ENCODE results near the gene DNHD1. TPM values are rescaled to one million over a fixed set of nuclear protein-coding genes. Genes with fewer than 3 reads are reported as not detected.

The DNHD1 gene
- total RNA-seq, 1 donor from 2014 or later = 5.0 TPM

GRCh38 chr11:6488342-6488741 lies 8.7 kb upstream of the DNHD1 start:
- peaks cover 5% of the 10 kb centered on the region for H3K79me2 ChIP-seq (ENCODE audit: low read depth)
- H3K9ac ChIP-seq = no peak overlapping the region
- H2AFZ ChIP-seq (replicated peaks) = no peak overlapping the region
- Mint-ChIP-seq H3K36me3 (peaks cover 5% of the 10 kb centered on the region), H3K9me3 (no peaks in the 10 kb centered on the region), H3K4me3 (no peak overlapping the region), H3K27me3 (ENCODE audit: insufficient read depth, low read depth) (no peaks in the 10 kb centered on the region), H3K4me1 (peaks cover 2% of the 10 kb centered on the region), H3K27ac (no peak overlapping the region)
- H3K9me3 ChIP-seq (ENCODE audit: low read depth) = no peaks in the 10 kb centered on the region
- no peaks in the 10 kb centered on the region for H3K4me1 ChIP-seq
- no peaks in the 10 kb centered on the region for H3F3A ChIP-seq (ENCODE audit: low read depth)
- H3K4me2 ChIP-seq = no peak overlapping the region
- no peak for TF ChIP-seq CTCF (IDR thresholded peaks at IDR 0.05)
- no peak for TF ChIP-seq EZH2 (IDR thresholded peaks at IDR 0.05)
- TF ChIP-seq EZH2phosphoT487 (IDR thresholded peaks at IDR 0.05) = no peak
- no peaks in the 10 kb centered on the region for H3K36me3 ChIP-seq
- no peak for DNase-seq (ENCODE audit: low spot score)
- H4K20me1 ChIP-seq (ENCODE audit: low read depth) = no peaks in the 10 kb centered on the region
- no peaks in the 10 kb centered on the region for H3K27me3 ChIP-seq
- no peak overlapping the region for H3K4me3 ChIP-seq
- H3K27ac ChIP-seq = no peak overlapping the region

GRCh38 chr11:6488821-6489220 lies 8.3 kb upstream of the DNHD1 start:
- Mint-ChIP-seq H3K9me3 (no peaks in the 10 kb centered on the region), H3K4me1 (no peaks in the 10 kb centered on the region), H3K27ac (no peak overlapping the region), H3K27me3 (ENCODE audit: insufficient read depth, low read depth) (no peaks in the 10 kb centered on the region), H3K4me3 (no peak overlapping the region), H3K36me3 (peaks cover 2% of the 10 kb centered on the region)
- TF ChIP-seq EZH2phosphoT487 (IDR thresholded peaks at IDR 0.05) = no peak
- no peak for TF ChIP-seq CTCF (IDR thresholded peaks at IDR 0.05)
- no peak for TF ChIP-seq EZH2 (IDR thresholded peaks at IDR 0.05)
- Histone ChIP-seq H3K9ac (no peak overlapping the region), H3K4me3 (no peak overlapping the region), H3K27ac (no peak overlapping the region), H3K27me3 (no peaks in the 10 kb centered on the region), H3K9me3 (ENCODE audit: low read depth) (no peaks in the 10 kb centered on the region), H3K79me2 (ENCODE audit: low read depth) (peaks cover under 1% of the 10 kb centered on the region), H2AFZ (replicated peaks) (no peak overlapping the region), H3K36me3 (no peaks in the 10 kb centered on the region), H3K4me1 (no peaks in the 10 kb centered on the region), H3K4me2 (no peak overlapping the region), H4K20me1 (ENCODE audit: low read depth) (no peaks in the 10 kb centered on the region), H3F3A (ENCODE audit: low read depth) (no peaks in the 10 kb centered on the region)
- no peak for DNase-seq (ENCODE audit: low spot score)

GRCh38 chr11:6489306-6489705 lies 7.8 kb upstream of the DNHD1 start:
- no peaks in the 10 kb centered on the region for H3K9me3 Mint-ChIP-seq
- Histone ChIP-seq H3K4me3 (no peak overlapping the region), H3K9me3 (ENCODE audit: low read depth) (no peaks in the 10 kb centered on the region), H3K4me2 (no peak overlapping the region), H3K9ac (no peak overlapping the region), H3F3A (ENCODE audit: low read depth) (no peaks in the 10 kb centered on the region), H3K4me1 (no peaks in the 10 kb centered on the region), H3K36me3 (no peaks in the 10 kb centered on the region), H3K79me2 (ENCODE audit: low read depth) (no peaks in the 10 kb centered on the region), H3K27me3 (no peaks in the 10 kb centered on the region), H3K27ac (no peak overlapping the region), H4K20me1 (ENCODE audit: low read depth) (no peaks in the 10 kb centered on the region), H2AFZ (replicated peaks) (no peak overlapping the region)
- H3K4me1 Mint-ChIP-seq = no peaks in the 10 kb centered on the region
- DNase-seq (ENCODE audit: low spot score) = no peak
- no peak for TF ChIP-seq EZH2 (IDR thresholded peaks at IDR 0.05)
- no peak for TF ChIP-seq EZH2phosphoT487 (IDR thresholded peaks at IDR 0.05)
- no peak for TF ChIP-seq CTCF (IDR thresholded peaks at IDR 0.05)
- H3K27ac Mint-ChIP-seq = no peak overlapping the region
- H3K4me3 Mint-ChIP-seq = no peak overlapping the region
- peaks cover 2% of the 10 kb centered on the region for H3K36me3 Mint-ChIP-seq
- no peaks in the 10 kb centered on the region for H3K27me3 Mint-ChIP-seq (ENCODE audit: insufficient read depth, low read depth)

Data from neural progenitor cell (in vitro differentiated cells).